ENCODE data around the gene HSFX4.
"Not testable (repeated sequence)": the region's sequence is repeated elsewhere in the genome, so short reads cannot be mapped to it uniquely, and the experiment has no call there.

Gene HSFX4

GRCh38 chrX:149938427-149938880 lies 9.1 kb downstream of the HSFX4 start, which contains the start of gene EOLA2:
TSS of gene EOLA2 (minus strand) at chrX:149938491. CDS start at chrX:149933874, 4,617 bp downstream.
- peak; percentile 82 for DNase-seq

GRCh38 chrX:149938881-149939654 lies 9.7 kb downstream of the HSFX4 start:
- peak; percentile 50 to 54 for DNase-seq

- no peak for DNase-seq
Measured at GRCh38 chrX:149939655-149939904, 10.2 kb downstream of the HSFX4 start.

- DNase-seq: peak; percentile 74 to 77
Measured at GRCh38 chrX:149939905-149940673, 10.7 kb downstream of the HSFX4 start.

- DNase-seq: not testable (repeated sequence)
Measured at GRCh38 chrX:149940674-149941024, 11.3 kb downstream of the HSFX4 start.

- DNase-seq: not testable (repeated sequence)
Measured at GRCh38 chrX:149945087-149945670, 15.8 kb downstream of the HSFX4 start.

GRCh38 chrX:149945820-149946219 lies 16.4 kb downstream of the HSFX4 start:
- not testable (repeated sequence) for DNase-seq

GRCh38 chrX:149946932-149947331 lies 17.6 kb downstream of the HSFX4 start:
- not testable (repeated sequence) for DNase-seq

GRCh38 chrX:149948016-149948415 lies 18.6 kb downstream of the HSFX4 start:
- DNase-seq: no peak

- no peak for DNase-seq
Measured at GRCh38 chrX:149949743-149950436, 20.5 kb downstream of the HSFX4 start.

- DNase-seq: peak in 1 of 2 experiments; percentile 32
Measured at GRCh38 chrX:149950681-149951080, 21.3 kb downstream of the HSFX4 start.

- DNase-seq: no peak
Measured at GRCh38 chrX:149961572-149961971, 32.2 kb downstream of the HSFX4 start.

- no peak for DNase-seq
Measured at GRCh38 chrX:149962010-149962409, 32.6 kb downstream of the HSFX4 start.

- peak in 1 of 2 experiments; percentile 1 for DNase-seq
Measured at GRCh38 chrX:149962859-149963757, 33.7 kb downstream of the HSFX4 start.

- no peak for DNase-seq
Measured at GRCh38 chrX:149979126-149979644, 49.8 kb downstream of the HSFX4 start.
